ENCODE measurements around the gene ID3. TPM values are rescaled to one million over a fixed set of nuclear protein-coding genes. Genes with fewer than 3 reads are reported as not detected.
A peak's percentile ranks its signal among the peaks of the same experiment; 100 is the strongest.

Gene ID3
- total and polyA plus RNA-seq, 2 donors (not counting 3 experiments of a cell fraction or from before 2014, with no cell fraction given), result 277 to 971 TPM

- no peaks in the 10 kb centered on the region for H3K9me3 ChIP-seq (replicated peaks; ENCODE audit: control insufficient read depth, insufficient read depth, low read length)
- dilution Hi-C loops (cut with MboI; ENCODE audit: extremely low pct_ligation_motif_present, low sequenced_read_pairs) (no loop called here), intact Hi-C loops (cut with micrococcal nuclease) (no loop called here)
- H3K27me3 ChIP-seq (ENCODE audit: control insufficient read depth in 2 of 2, insufficient read depth in 2 of 2, low read length in 2 of 2), result no peaks in the 10 kb centered on the region
- no peak for DNase-seq (ENCODE audit: low read depth, low spot score)
- H3K4me1 ChIP-seq (ENCODE audit: control insufficient read depth, extremely low read depth, insufficient read depth, low read length), result peaks cover 18% of the 10 kb centered on the region
- H4K20me1 ChIP-seq (replicated peaks; ENCODE audit: control insufficient read depth, extremely low read depth, insufficient read depth, low read length), result no peaks in the 10 kb centered on the region
- FAIRE-seq, result no peak
- H3K4me3 ChIP-seq (replicated peaks in 1 of 3; ENCODE audit: insufficient read depth in 1 of 3, low read depth in 1 of 3, low read length in 3 of 3), result no peak overlapping the region
- BruUV-seq (replicated peaks), result no TSS peak
- H3K9me1 ChIP-seq (replicated peaks; ENCODE audit: control insufficient read depth, extremely low read depth, insufficient read depth, low read length), result no peaks in the 10 kb centered on the region
- H3K79me2 ChIP-seq (ENCODE audit: control insufficient read depth, insufficient read depth, low read length), result no peaks in the 10 kb centered on the region
- no peaks in the 10 kb centered on the region for H3K36me3 ChIP-seq (ENCODE audit: control insufficient read depth in 2 of 2, extremely low read depth in 1 of 2, insufficient read depth in 2 of 2, low read length in 2 of 2)
- POLR2A ChIA-PET, result interaction anchor here (1.2 to 1.6 kb wide), 2 partner anchors 20 to 23 kb away, joined by 4 to 9 read pairs; partner anchors contain the start of gene ID3
- CTCF ChIA-PET, result interaction anchor here (2.5 kb wide), 1 partner anchor 59 kb away, joined by 25 read pairs; no protein-coding TSS in a partner anchor
- no peak for TF ChIP-seq GATA2 (IDR thresholded peaks at IDR 0.05; ENCODE audit: insufficient read depth, insufficient read length, low read depth, low read length)
- no peak overlapping the region for H3K27ac ChIP-seq (ENCODE audit: insufficient read depth, low read depth, low read length)
- H3K9ac ChIP-seq (replicated peaks; ENCODE audit: extremely low read depth, insufficient read depth, low read length), result no peak overlapping the region
- H3K4me2 ChIP-seq (ENCODE audit: insufficient read depth, low read length), result no peak overlapping the region
- no peak overlapping the region for H2AFZ ChIP-seq (ENCODE audit: low read depth, low read length)
Measured at GRCh38 chr1:23578311-23578996, 19.2 kb upstream of the ID3 start.

- CTCF ChIA-PET, result interaction anchor here (1.2 to 2.5 kb wide), 10 partner anchors 9 to 81 kb away, joined by 4 to 25 read pairs (median 10); partner anchors contain the start of gene ID3
- POLR2A ChIA-PET, result interaction anchor here (0.7 to 1.6 kb wide), 4 partner anchors 15 to 22 kb away, joined by 3 to 9 read pairs (median 4); partner anchors contain the start of gene ID3
- intact Hi-C loops (cut with micrococcal nuclease) (no loop called here), dilution Hi-C loops (cut with MboI; ENCODE audit: extremely low pct_ligation_motif_present, low sequenced_read_pairs) (no loop called here)
- Histone ChIP-seq H3K9me3 (replicated peaks; ENCODE audit: control insufficient read depth, insufficient read depth, low read length) (no peaks in the 10 kb centered on the region), H3K4me1 (ENCODE audit: control insufficient read depth, extremely low read depth, insufficient read depth, low read length) (peaks cover 18% of the 10 kb centered on the region), H2AFZ (ENCODE audit: low read depth, low read length) (peak overlapping the region; percentile 74), H4K20me1 (replicated peaks; ENCODE audit: control insufficient read depth, extremely low read depth, insufficient read depth, low read length) (no peaks in the 10 kb centered on the region), H3K27ac (ENCODE audit: insufficient read depth, low read depth, low read length) (peak overlapping the region; percentile 60), H3K27me3 (ENCODE audit: control insufficient read depth in 2 of 2, insufficient read depth in 2 of 2, low read length in 2 of 2) (no peaks in the 10 kb centered on the region), H3K79me2 (ENCODE audit: control insufficient read depth, insufficient read depth, low read length) (no peaks in the 10 kb centered on the region), H3K9me1 (replicated peaks; ENCODE audit: control insufficient read depth, extremely low read depth, insufficient read depth, low read length) (no peaks in the 10 kb centered on the region), H3K36me3 (ENCODE audit: control insufficient read depth in 2 of 2, extremely low read depth in 1 of 2, insufficient read depth in 2 of 2, low read length in 2 of 2) (no peaks in the 10 kb centered on the region), H3K4me3 (replicated peaks in 1 of 3; ENCODE audit: insufficient read depth in 1 of 3, low read depth in 1 of 3, low read length in 3 of 3) (no peak overlapping the region), H3K4me2 (ENCODE audit: insufficient read depth, low read length) (peak overlapping the region; percentile 23), H3K9ac (replicated peaks; ENCODE audit: extremely low read depth, insufficient read depth, low read length) (peak overlapping the region; percentile 43)
- TF ChIP-seq MYC (IDR thresholded peaks at IDR 0.05; ENCODE audit: low read depth, low read length) (no peak), JUN (IDR thresholded peaks at IDR 0.05; ENCODE audit: borderline replicate concordance, insufficient read depth, insufficient read length, low read depth) (peak; percentile 35), POLR2A (IDR thresholded peaks at IDR 0.05; ENCODE audit: low read depth, low read length) (no peak), FOS (IDR thresholded peaks at IDR 0.05; ENCODE audit: borderline replicate concordance, insufficient read depth, low read length) (no peak), EZH2 (IDR thresholded peaks at IDR 0.05; ENCODE audit: borderline replicate concordance, low read depth, low read length, severe bottlenecking) (no peak)
- peak; percentile 74 for DNase-seq (ENCODE audit: low read depth, low spot score)
- peak; percentile 75 for FAIRE-seq
- BruUV-seq (replicated peaks), result no TSS peak
Measured at GRCh38 chr1:23577056-23578004, 18.0 kb upstream of the ID3 start.
